Hepatocyte (in vitro differentiated cells): ENCODE results near the gene RBM33. TPM values are rescaled to one million over a fixed set of nuclear protein-coding genes. Genes with fewer than 3 reads are reported as not detected.

ENCODE experiments used
- DNase-seq: peaks from one replicate; pipeline ENCODE4 v3.0.0-alpha.2; 2016; ENCODE audit warnings: low spot score
- H2AFZ ChIP-seq: fragments of 200-600 bp; sonication (generic); 2 replicates; pipeline ENCODE4 v1.6.0; 2016; ENCODE audit warnings: antibody characterized with exemption, mild to moderate bottlenecking
- H3K27ac ChIP-seq: fragments of 200-600 bp; sonication (generic); 2 replicates; pipeline ENCODE4 v1.5.1; 2016; ENCODE audit warnings: mild to moderate bottlenecking
- H3K27me3 ChIP-seq: fragments of 200-600 bp; sonication (generic); 2 replicates; pipeline ENCODE4 v1.6.1; 2016
- H3K36me3 ChIP-seq: fragments of 200-600 bp; sonication (generic); replicated peaks from 2 replicates; pipeline ENCODE4 v1.5.1; 2016; ENCODE audit warnings: low read depth; ENCODE audit not compliant: insufficient read depth
- H3K4me1 ChIP-seq: fragments of 200-600 bp; sonication (generic); 2 replicates; pipeline ENCODE4 v1.5.1; 2016; ENCODE audit warnings: mild to moderate bottlenecking, moderate library complexity; ENCODE audit not compliant: insufficient read depth
- H3K4me2 ChIP-seq: fragments of 200-600 bp; sonication (generic); 2 replicates; pipeline ENCODE4 v1.6.0; 2016
- H3K4me3 ChIP-seq: fragments of 200-600 bp; sonication (generic); 2 replicates; pipeline ENCODE4 v1.5.1; 2016; ENCODE audit warnings: mild to moderate bottlenecking
- H3K79me2 ChIP-seq: fragments of 200-600 bp; sonication (generic); 2 replicates; pipeline ENCODE4 v1.6.0; 2017; ENCODE audit warnings: mild to moderate bottlenecking
- H3K9me2 ChIP-seq: fragments of 200-600 bp; sonication (generic); replicated peaks from 2 replicates; pipeline ENCODE4 v1.6.0; 2017; ENCODE audit warnings: mild to moderate bottlenecking; ENCODE audit not compliant: insufficient read depth
- H3K9me3 ChIP-seq: fragments of 200-600 bp; sonication (generic); 2 replicates; pipeline ENCODE4 v1.5.1; 2016; ENCODE audit warnings: low read depth, mild to moderate bottlenecking
- H4K20me1 ChIP-seq: fragments of 200-600 bp; sonication (generic); 2 replicates; pipeline ENCODE4 v1.6.0; 2016; ENCODE audit warnings: mild to moderate bottlenecking; ENCODE audit not compliant: insufficient read depth, poor library complexity, severe bottlenecking
- EZH2 ChIP-seq: fragments of 200-600 bp; sonication (generic); IDR thresholded peaks from 2 replicates; pipeline ENCODE4 v1.6.1; 2016; ENCODE audit warnings: antibody characterized with exemption, mild to moderate bottlenecking, borderline replicate concordance
- EZH2phosphoT487 ChIP-seq: fragments of 200-600 bp; sonication (generic); IDR thresholded peaks from one replicate; pipeline ENCODE4 v1.6.1; 2018; ENCODE audit warnings: antibody characterized with exemption, mild to moderate bottlenecking, low read depth, moderate library complexity; ENCODE audit not compliant: unreplicated experiment, severe bottlenecking
- WGBS: methylation state at CpG from one replicate; pipeline ENCODE4 v1.1.6; 2016; ENCODE audit warnings: low lambda C conversion rate; ENCODE audit errors: missing lambda C conversion rate; 5-methylcytosine and 5-hydroxymethylcytosine counted together
- polyA plus RNA-seq: library from polyadenylated mRNA; unstranded; fragments of >200 nt; fragmentation: Nextera tagmentation; extraction: Ambion mirVana; gene quantifications from 2 replicates; pipeline ENCODE4 v1.2.1, GENCODE V29; 2016
- total RNA-seq: library from RNA; depleted of rRNA; stranded (reverse); fragments of >200 nt; gene quantifications from 2 replicates; pipeline ENCODE4 v1.2.3, GENCODE V29; 2014
- TF ChIP-seq, protein P1 (sequence below): fragments of 200-600 bp; sonication (generic); IDR thresholded peaks from 2 replicates; pipeline ENCODE4 v1.5.1; 2016; ENCODE audit warnings: antibody characterized with exemption, mild to moderate bottlenecking; ENCODE audit not compliant: poor library complexity

Gene RBM33
- total and polyA plus RNA-seq, 2 experiments from 2014 or later, result 24.8 to 40.8 TPM

DNA sequence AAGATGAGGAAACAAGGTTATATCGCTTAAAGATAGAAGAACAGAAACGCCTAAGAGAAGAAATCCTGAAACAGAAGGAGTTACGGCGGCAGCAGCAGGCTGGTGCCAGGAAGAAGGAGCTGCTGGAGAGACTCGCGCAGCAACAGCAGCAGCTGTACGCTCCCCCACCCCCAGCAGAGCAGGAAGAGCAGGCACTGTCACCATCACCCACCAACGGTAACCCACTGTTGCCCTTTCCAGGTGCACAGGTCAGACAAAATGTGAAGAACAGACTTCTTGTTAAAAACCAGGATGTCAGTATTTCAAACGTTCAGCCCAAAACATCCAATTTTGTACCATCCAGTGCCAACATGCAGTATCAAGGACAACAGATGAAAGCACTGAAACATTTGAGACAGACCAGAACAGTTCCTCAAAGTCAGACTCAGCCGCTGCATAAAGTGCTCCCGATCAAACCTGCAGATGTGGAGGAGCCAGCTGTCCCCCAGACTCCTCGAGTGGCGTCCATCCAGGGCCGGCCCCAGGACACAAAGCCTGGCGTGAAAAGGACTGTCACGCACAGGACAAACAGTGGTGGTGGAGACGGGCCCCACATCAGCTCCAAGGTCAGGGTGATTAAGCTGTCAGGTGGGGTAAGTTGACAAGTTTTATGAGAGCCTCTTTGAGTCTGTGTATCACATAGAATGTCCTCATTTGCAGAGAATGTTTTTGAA, 100.7 kb downstream of the RBM33 start:
- Histone ChIP-seq H3K4me2 (no peak overlapping the region), H4K20me1 (peaks cover 45% of the 10 kb centered on the region), H3K27me3 (no peaks in the 10 kb centered on the region), H3K79me2 (peaks cover 65% of the 10 kb centered on the region), H3K9me2 (no peaks in the 10 kb centered on the region), H3K4me1 (no peaks in the 10 kb centered on the region), H3K9me3 (no peaks in the 10 kb centered on the region), H2AFZ (no peak overlapping the region), H3K4me3 (no peak overlapping the region), H3K27ac (peak overlapping the region; percentile 12), H3K36me3 (no peaks in the 10 kb centered on the region)
- DNase-seq, result no peak
- TF ChIP-seq EZH2 (no peak), EZH2phosphoT487 (no peak)
- TF ChIP-seq, protein P1, sequence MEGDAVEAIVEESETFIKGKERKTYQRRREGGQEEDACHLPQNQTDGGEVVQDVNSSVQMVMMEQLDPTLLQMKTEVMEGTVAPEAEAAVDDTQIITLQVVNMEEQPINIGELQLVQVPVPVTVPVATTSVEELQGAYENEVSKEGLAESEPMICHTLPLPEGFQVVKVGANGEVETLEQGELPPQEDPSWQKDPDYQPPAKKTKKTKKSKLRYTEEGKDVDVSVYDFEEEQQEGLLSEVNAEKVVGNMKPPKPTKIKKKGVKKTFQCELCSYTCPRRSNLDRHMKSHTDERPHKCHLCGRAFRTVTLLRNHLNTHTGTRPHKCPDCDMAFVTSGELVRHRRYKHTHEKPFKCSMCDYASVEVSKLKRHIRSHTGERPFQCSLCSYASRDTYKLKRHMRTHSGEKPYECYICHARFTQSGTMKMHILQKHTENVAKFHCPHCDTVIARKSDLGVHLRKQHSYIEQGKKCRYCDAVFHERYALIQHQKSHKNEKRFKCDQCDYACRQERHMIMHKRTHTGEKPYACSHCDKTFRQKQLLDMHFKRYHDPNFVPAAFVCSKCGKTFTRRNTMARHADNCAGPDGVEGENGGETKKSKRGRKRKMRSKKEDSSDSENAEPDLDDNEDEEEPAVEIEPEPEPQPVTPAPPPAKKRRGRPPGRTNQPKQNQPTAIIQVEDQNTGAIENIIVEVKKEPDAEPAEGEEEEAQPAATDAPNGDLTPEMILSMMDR, result no peak
- 88% methylated on average over 17 of the region's 17 CpGs for WGBS

DNA sequence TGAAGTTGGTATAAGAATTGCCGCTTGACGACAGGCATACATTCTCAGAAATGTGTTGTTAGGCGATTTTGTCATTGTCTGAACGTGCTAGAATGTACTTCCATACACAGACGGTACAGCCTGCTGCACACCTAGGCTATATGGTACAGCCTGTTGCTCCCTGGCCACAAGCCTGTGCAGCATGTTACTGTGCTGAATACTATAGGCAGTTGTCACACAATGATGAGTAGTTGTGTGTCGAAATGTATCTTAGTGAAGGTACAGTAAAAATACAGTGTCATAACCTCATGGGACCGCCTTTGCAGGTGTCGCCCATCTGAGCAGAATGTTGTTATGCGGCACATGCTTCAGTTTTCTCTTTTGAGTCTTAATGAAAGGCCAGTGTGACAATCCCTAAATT, 101.3 kb downstream of the RBM33 start:
- no peaks in the 10 kb centered on the region for H3K9me3 ChIP-seq
- H3K27me3 ChIP-seq, result no peaks in the 10 kb centered on the region
- no peaks in the 10 kb centered on the region for H3K36me3 ChIP-seq
- peaks cover 48% of the 10 kb centered on the region for H4K20me1 ChIP-seq
- DNase-seq, result no peak
- H3K79me2 ChIP-seq, result peaks cover 69% of the 10 kb centered on the region
- no peak overlapping the region for H3K4me2 ChIP-seq
- no peaks in the 10 kb centered on the region for H3K9me2 ChIP-seq
- peak overlapping the region; percentile 12 for H3K27ac ChIP-seq
- TF ChIP-seq EZH2phosphoT487 (no peak), EZH2 (no peak)
- TF ChIP-seq, protein P1, result no peak
- H3K4me1 ChIP-seq, result no peaks in the 10 kb centered on the region
- 95% methylated on average over 9 of the region's 9 CpGs for WGBS
- no peak overlapping the region for H2AFZ ChIP-seq
- H3K4me3 ChIP-seq, result no peak overlapping the region

DNA sequence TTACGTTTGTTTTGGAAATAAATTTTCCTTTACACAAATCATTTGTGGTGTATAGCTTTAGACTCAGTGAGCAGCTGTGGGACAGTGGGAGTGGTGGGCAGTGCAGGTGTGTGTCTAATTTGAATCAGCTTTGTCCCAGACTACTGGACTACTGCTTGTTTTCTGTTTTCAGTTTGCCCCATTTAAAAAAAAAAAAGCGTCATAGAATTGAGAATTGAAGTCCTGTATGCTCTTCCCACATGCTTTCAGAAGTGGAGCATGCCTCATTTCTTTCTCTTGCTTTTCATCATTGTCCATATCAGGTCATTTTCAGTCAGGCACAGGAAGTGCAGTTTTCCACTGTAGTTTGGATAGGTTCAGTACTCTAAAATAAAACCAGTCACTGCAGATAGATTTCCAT, 101.7 kb downstream of the RBM33 start:
- Histone ChIP-seq H3K79me2 (peaks cover 73% of the 10 kb centered on the region), H3K4me1 (no peaks in the 10 kb centered on the region), H3K9me2 (no peaks in the 10 kb centered on the region), H3K4me3 (no peak overlapping the region), H3K27ac (no peak overlapping the region), H3K27me3 (no peaks in the 10 kb centered on the region), H2AFZ (no peak overlapping the region), H4K20me1 (peaks cover 53% of the 10 kb centered on the region), H3K4me2 (no peak overlapping the region), H3K36me3 (no peaks in the 10 kb centered on the region), H3K9me3 (no peaks in the 10 kb centered on the region)
- DNase-seq, result no peak
- 98% methylated on average over 2 of the region's 2 CpGs for WGBS
- TF ChIP-seq EZH2phosphoT487, result no peak
- TF ChIP-seq, protein P1, result no peak
